Measurements from ENCODE around the gene SAP30BP.

The SAP30BP gene

GRCh38 chr17:75647061-75647460 is 20.1 kb upstream of the SAP30BP start:
- no peaks in the 10 kb centered on the region for H3K4me1 Mint-ChIP-seq
- H3K4me3 Mint-ChIP-seq, result no peak overlapping the region
- no peaks in the 10 kb centered on the region for H3K9me3 Mint-ChIP-seq
- peaks cover 22% of the 10 kb centered on the region for H3K36me3 Mint-ChIP-seq (ENCODE audit: low read depth)
- H3K27ac Mint-ChIP-seq, result peak overlapping the region; percentile 98 to 99 (median 98)
- no peaks in the 10 kb centered on the region for H3K27me3 Mint-ChIP-seq (ENCODE audit: low read depth)
- no peak for TF ChIP-seq CTCF (IDR thresholded peaks at IDR 0.05; ENCODE audit: unreplicated experiment in 3 of 3)

- no peak overlapping the region for H3K4me3 Mint-ChIP-seq
- H3K4me1 Mint-ChIP-seq, result no peaks in the 10 kb centered on the region
- peak overlapping the region in 1 of 3 experiments; percentile 12 for H3K27ac Mint-ChIP-seq
- TF ChIP-seq CTCF (IDR thresholded peaks at IDR 0.05; ENCODE audit: unreplicated experiment in 3 of 3), result no peak
- no peaks in the 10 kb centered on the region for H3K9me3 Mint-ChIP-seq
- peaks cover 27% of the 10 kb centered on the region for H3K36me3 Mint-ChIP-seq (ENCODE audit: low read depth)
- H3K27me3 Mint-ChIP-seq (ENCODE audit: low read depth), result no peaks in the 10 kb centered on the region
Measured at GRCh38 chr17:75647921-75648320, 19.2 kb upstream of the SAP30BP start.

- H3K4me1 Mint-ChIP-seq, result no peaks in the 10 kb centered on the region
Measured at GRCh38 chr17:75649687-75650086, 17.5 kb upstream of the SAP30BP start.

GRCh38 chr17:75650874-75651273 is 16.3 kb upstream of the SAP30BP start:
- peaks cover 37% of the 10 kb centered on the region for H3K36me3 Mint-ChIP-seq (ENCODE audit: low read depth)
- no peak for TF ChIP-seq CTCF (IDR thresholded peaks at IDR 0.05; ENCODE audit: unreplicated experiment in 3 of 3)
- H3K4me3 Mint-ChIP-seq, result no peak overlapping the region
- H3K4me1 Mint-ChIP-seq, result no peaks in the 10 kb centered on the region
- no peaks in the 10 kb centered on the region for H3K27me3 Mint-ChIP-seq (ENCODE audit: low read depth)
- no peak overlapping the region for H3K27ac Mint-ChIP-seq
- H3K9me3 Mint-ChIP-seq, result no peaks in the 10 kb centered on the region

More at GRCh38 chr17:75649687-75650086, 17.5 kb upstream of the SAP30BP start:
- Mint-ChIP-seq H3K27ac (no peak overlapping the region), H3K4me3 (no peak overlapping the region), H3K36me3 (ENCODE audit: low read depth) (peaks cover 37% of the 10 kb centered on the region), H3K9me3 (no peaks in the 10 kb centered on the region), H3K27me3 (ENCODE audit: low read depth) (no peaks in the 10 kb centered on the region)
- TF ChIP-seq CTCF (IDR thresholded peaks at IDR 0.05; ENCODE audit: unreplicated experiment in 3 of 3), result no peak

GRCh38 chr17:75652341-75652740 is 14.8 kb upstream of the SAP30BP start:
- no peak for TF ChIP-seq CTCF (IDR thresholded peaks at IDR 0.05; ENCODE audit: unreplicated experiment in 3 of 3)
- Mint-ChIP-seq H3K4me1 (no peaks in the 10 kb centered on the region), H3K9me3 (no peaks in the 10 kb centered on the region), H3K4me3 (no peak overlapping the region), H3K36me3 (ENCODE audit: low read depth) (peaks cover 43% of the 10 kb centered on the region), H3K27me3 (ENCODE audit: low read depth) (no peaks in the 10 kb centered on the region), H3K27ac (no peak overlapping the region)

- peak overlapping the region in 1 of 3 experiments; percentile 43 for H3K27ac Mint-ChIP-seq
Measured at GRCh38 chr17:75652934-75653549, 14.1 kb upstream of the SAP30BP start.

More at GRCh38 chr17:75652934-75653549, 14.1 kb upstream of the SAP30BP start:
- H3K36me3 Mint-ChIP-seq (ENCODE audit: low read depth), result peaks cover 41% of the 10 kb centered on the region
- no peak overlapping the region for H3K4me3 Mint-ChIP-seq
- no peaks in the 10 kb centered on the region for H3K27me3 Mint-ChIP-seq (ENCODE audit: low read depth)
- TF ChIP-seq CTCF (IDR thresholded peaks at IDR 0.05; ENCODE audit: unreplicated experiment in 3 of 3), result peak; percentile 66 to 83 (median 77)
- H3K9me3 Mint-ChIP-seq, result no peaks in the 10 kb centered on the region
- no peaks in the 10 kb centered on the region for H3K4me1 Mint-ChIP-seq

All from nephron (organoid).